GM12864 (cell line): ENCODE measurements around the gene YDJC.

Source experiments
- DNase-seq: peaks from one replicate; pipeline ENCODE4 v3.0.0-alpha.2; 2011; ENCODE audit warnings: low read depth
- H3K4me3 ChIP-seq: 2 replicates; pipeline ENCODE4 v1.5.1; 2011; ENCODE audit warnings: mild to moderate bottlenecking, low read depth, low read length, control low read depth
- TF ChIP-seq, protein P1 (sequence below): IDR thresholded peaks from 2 replicates; pipeline ENCODE4 v1.5.1; 2011; ENCODE audit warnings: low read depth, mild to moderate bottlenecking, moderate library complexity, low read length, control low read depth, inconsistent platforms; ENCODE audit errors: missing control alignments

Gene YDJC

DNA sequence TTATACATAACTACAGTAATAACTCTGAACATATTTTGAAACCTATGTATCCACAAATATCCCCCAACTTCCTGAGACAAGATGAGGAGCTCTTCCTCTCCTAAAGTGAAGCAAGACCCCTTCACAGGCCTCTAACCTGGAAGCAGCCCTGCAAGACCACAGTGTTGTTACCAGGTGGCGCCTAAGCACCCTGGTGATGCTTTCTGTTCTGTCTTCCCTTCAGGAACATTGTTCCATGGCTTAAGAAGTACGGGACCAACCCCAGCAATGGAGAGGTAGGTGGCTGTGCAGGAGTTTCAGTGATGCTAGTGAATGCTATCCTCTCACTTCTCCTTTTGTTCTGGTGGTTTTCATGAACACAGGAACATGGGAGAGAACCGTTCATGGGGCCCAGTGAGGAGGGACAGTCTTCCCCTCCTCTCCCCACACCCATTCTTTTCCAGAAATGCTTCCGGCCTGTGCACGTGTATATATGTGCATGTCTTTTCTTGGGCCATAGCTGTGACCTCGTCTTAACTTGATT, 42.3 kb upstream of the YDJC start:
- H3K4me3 ChIP-seq: no peak overlapping the region
- DNase-seq: no peak
- TF ChIP-seq, protein P1, sequence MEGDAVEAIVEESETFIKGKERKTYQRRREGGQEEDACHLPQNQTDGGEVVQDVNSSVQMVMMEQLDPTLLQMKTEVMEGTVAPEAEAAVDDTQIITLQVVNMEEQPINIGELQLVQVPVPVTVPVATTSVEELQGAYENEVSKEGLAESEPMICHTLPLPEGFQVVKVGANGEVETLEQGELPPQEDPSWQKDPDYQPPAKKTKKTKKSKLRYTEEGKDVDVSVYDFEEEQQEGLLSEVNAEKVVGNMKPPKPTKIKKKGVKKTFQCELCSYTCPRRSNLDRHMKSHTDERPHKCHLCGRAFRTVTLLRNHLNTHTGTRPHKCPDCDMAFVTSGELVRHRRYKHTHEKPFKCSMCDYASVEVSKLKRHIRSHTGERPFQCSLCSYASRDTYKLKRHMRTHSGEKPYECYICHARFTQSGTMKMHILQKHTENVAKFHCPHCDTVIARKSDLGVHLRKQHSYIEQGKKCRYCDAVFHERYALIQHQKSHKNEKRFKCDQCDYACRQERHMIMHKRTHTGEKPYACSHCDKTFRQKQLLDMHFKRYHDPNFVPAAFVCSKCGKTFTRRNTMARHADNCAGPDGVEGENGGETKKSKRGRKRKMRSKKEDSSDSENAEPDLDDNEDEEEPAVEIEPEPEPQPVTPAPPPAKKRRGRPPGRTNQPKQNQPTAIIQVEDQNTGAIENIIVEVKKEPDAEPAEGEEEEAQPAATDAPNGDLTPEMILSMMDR: no peak

DNA sequence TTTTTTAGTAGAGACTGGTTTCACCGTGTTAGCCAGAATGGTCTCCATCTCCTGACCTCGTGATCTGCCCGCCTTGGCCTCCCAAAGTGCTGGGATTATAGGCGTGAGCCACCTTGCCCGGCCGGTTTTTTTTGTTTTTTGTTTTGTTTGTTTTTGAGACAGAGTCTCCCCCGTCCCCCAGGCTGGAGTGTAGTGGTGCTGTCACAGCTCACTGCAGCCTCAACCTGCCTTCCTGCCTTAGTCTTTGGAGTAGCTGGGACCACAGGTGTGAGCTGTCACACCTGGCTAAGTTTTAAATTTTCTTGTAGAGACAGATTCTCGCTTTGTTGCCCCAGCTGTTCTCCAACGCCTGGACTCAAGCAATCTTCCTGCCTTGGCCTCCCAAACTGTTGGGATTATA, 39.2 kb upstream of the YDJC start:
- no peak for DNase-seq
- H3K4me3 ChIP-seq: no peak overlapping the region
- TF ChIP-seq, protein P1: no peak

DNA sequence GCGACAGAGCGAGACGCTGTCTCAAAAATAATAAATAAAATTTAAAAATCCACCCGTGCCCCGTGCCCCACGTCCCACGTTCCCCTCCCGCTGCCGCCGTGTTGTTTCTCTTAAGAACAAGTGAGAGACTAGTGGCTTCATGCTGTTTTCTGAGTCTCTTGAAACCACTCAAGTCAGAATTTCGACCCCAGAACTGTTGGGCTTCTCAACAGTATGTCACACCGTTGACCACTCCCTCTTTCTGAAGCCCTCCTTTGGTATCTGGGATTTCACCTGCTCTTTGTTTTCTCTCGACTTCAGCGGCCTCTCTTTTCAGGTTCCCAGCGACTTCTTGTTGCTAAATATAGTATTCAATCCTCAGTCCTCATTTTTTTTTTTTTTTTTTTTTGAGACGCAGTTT, 37.0 kb upstream of the YDJC start:
- no peak for DNase-seq
- TF ChIP-seq, protein P1: no peak

DNA sequence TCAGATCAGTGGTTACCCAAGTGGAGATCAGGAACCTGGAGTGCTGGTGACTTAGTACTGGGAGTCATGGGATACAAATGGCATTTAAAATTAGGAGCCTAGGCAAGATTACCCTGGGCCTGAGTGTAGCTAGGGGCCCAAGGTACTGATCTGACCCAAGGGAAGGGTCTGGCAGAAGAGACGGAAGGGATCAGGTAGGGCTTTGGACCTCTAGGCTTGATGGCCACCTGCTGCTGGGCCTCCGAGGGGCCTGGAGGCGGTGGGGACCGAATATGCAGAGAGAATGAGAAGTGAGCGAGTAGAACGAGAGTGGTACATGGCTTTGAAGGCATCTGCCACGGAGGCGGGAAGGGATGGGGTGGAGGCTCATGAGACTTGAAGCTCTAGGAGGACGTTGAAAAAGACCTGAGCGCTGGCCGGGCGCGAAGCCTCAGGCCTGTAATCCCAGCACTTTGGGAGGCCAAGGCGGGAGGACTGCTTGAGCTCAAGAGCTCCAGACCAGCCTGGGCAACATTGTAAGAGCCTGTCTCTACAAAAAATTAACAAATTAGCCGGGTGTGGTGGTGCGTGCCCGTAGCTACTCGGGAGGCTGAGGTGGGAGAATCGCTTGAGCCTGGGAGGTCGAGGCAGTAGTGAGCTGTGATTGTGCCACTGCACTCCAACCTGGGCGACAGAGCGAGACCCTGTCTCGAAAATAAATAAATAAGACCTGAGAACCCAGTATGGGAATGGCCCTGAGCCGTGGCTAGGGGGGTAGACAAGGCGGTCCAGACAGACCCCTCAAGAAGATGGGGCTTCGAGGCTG, 35.4 kb upstream of the YDJC start:
- peak overlapping the region; percentile 85 for H3K4me3 ChIP-seq
- TF ChIP-seq, protein P1: no peak
- DNase-seq: no peak

More for the DNA sequence above, 37.0 kb upstream of the YDJC start:
- H3K4me3 ChIP-seq: peak overlapping the region; percentile 85

DNA sequence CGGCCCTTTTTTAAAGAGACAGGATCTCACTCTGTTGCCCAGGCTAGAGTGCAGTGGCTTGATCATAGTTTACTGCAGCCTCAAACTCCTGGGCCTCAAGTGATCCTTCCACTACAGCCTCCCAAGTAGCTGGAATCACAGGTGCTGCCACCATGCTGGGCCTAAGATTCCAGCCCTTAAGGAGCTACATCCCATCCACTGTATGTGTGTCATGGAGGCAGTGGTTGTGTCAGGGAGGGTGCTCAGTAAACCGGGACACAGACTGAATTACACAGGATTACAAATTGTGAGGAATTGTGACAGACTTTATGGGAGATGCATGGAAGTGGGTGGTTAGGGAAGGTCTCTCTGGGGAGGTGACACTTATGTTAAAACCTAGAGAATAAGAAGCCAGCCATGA, 33.9 kb upstream of the YDJC start:
- TF ChIP-seq, protein P1: no peak
- no peak overlapping the region for H3K4me3 ChIP-seq
- no peak for DNase-seq

DNA sequence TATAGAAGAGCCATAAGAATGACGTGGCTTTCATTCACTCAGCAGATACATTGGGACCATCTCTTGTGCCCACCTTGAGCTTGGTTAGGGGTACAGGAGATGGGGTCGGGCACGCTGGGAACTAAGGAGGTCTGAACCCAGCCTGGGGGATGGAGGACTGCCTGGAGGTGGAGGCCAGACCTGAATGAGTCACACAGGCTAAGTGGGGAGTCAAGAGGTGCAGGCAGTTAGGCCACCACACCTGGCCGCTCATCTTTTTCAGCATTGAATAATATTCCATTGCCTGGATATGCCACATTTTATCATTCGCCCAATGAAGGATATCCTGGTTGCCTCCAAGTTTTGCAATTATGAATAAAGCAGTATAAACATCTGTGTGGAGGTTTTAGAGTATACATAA, 32.2 kb upstream of the YDJC start:
- no peak for DNase-seq
- no peak overlapping the region for H3K4me3 ChIP-seq
- TF ChIP-seq, protein P1: no peak

DNA sequence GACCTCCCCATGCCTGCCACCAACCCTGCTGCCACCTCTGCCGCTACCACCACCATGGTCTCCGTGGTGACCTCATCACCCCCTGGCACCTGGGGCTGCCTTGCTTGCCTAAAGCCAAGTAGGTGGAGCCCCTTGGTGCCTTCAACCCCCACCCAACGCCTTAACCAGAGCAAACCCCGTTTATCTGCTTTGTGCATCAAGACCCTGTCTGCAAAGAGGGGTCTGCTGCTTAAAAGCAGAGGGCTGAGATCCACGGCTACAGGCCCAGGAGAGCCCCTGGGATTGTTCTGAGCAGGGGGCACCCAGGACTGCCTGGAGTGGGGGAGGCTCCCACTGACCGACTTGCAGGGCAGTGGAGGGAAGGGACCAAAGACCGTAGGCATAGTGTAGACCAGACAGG, 31.1 kb upstream of the YDJC start:
- no peak for DNase-seq
- TF ChIP-seq, protein P1: no peak
- no peak overlapping the region for H3K4me3 ChIP-seq
